Hepatocyte (in vitro differentiated cells): ENCODE results near the gene OTOP3.

Experiments used
- EZH2 ChIP-seq: fragments of 200-600 bp; sonication (generic); IDR thresholded peaks from 2 replicates; pipeline ENCODE4 v1.6.1; 2016; ENCODE audit warnings: antibody characterized with exemption, mild to moderate bottlenecking, borderline replicate concordance
- TF ChIP-seq, protein P1 (sequence below): fragments of 200-600 bp; sonication (generic); IDR thresholded peaks from 2 replicates; pipeline ENCODE4 v1.5.1; 2016; ENCODE audit warnings: antibody characterized with exemption, mild to moderate bottlenecking; ENCODE audit not compliant: poor library complexity

- TF ChIP-seq, protein P1, sequence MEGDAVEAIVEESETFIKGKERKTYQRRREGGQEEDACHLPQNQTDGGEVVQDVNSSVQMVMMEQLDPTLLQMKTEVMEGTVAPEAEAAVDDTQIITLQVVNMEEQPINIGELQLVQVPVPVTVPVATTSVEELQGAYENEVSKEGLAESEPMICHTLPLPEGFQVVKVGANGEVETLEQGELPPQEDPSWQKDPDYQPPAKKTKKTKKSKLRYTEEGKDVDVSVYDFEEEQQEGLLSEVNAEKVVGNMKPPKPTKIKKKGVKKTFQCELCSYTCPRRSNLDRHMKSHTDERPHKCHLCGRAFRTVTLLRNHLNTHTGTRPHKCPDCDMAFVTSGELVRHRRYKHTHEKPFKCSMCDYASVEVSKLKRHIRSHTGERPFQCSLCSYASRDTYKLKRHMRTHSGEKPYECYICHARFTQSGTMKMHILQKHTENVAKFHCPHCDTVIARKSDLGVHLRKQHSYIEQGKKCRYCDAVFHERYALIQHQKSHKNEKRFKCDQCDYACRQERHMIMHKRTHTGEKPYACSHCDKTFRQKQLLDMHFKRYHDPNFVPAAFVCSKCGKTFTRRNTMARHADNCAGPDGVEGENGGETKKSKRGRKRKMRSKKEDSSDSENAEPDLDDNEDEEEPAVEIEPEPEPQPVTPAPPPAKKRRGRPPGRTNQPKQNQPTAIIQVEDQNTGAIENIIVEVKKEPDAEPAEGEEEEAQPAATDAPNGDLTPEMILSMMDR = no peak
- no peak for TF ChIP-seq EZH2
These were observed 19.1 kb downstream of the OTOP3 start for GRCh38 chr17:74954665-74955421.
